Measurements from ENCODE around the gene ABTB2. TPM values are rescaled to one million over a fixed set of nuclear protein-coding genes. Genes with fewer than 3 reads are reported as not detected.

Gene ABTB2
- total and polyA plus RNA-seq, 9 of the 15 experiments (the other 6 are each of a cell fraction or from before 2014, with no cell fraction given): 0.03 to 0.18 (median 0.12) TPM; not detected in 2

- 0 out of 2 replicates have a peak, but pooled peaks have one; percentile 31 for TF ChIP-seq ZNF592 (IDR thresholded peaks at IDR 0.05)
These were observed 115.7 kb downstream of the ABTB2 start (continued) for GRCh38 chr11:34242037-34242625.

- no peaks in the 10 kb centered on the region for H3K9me3 ChIP-seq (replicated peaks; ENCODE audit: control insufficient read depth, insufficient read depth, low read depth, low read length)
- no peaks in the 10 kb centered on the region for H3K79me2 ChIP-seq (ENCODE audit: control insufficient read depth, insufficient read depth, low read length)
- no TSS peak for BruUV-seq (replicated peaks)
- peaks cover 32 to 36% of the 10 kb centered on the region in 2 experiments for H3K4me1 ChIP-seq (replicated peaks in 1 of 2; ENCODE audit: control insufficient read depth in 2 of 2, insufficient read depth in 2 of 2, low read length in 2 of 2)
- ATAC-seq (no peak), DNase-seq (ENCODE audit: extremely low read depth in 1 of 4, low spot score in 3 of 4) (no peak), FAIRE-seq (no peak)
- ChIA-PET CTCF (ENCODE audit: low intra/inter-chr PET ratio) (no interaction called here), POLR2A (interaction anchor here (0.5 to 0.7 kb wide), 3 partner anchors 13 to 531 kb away, joined by 3 to 5 read pairs (median 3); no protein-coding TSS in a partner anchor)
- no peak overlapping the region for H3K4me2 ChIP-seq (ENCODE audit: insufficient read depth, low read length)
- H3K9ac ChIP-seq (ENCODE audit: insufficient read depth in 1 of 2, low read depth in 2 of 2, low read length in 2 of 2): no peak overlapping the region
- no peaks in the 10 kb centered on the region; a peak in 1 of 5 replicates for H3K27me3 ChIP-seq (ENCODE audit: control insufficient read depth in 2 of 2, insufficient read depth in 2 of 2, low read length in 2 of 2)
- H2AFZ ChIP-seq (ENCODE audit: low read depth, low read length): no peak overlapping the region
- H3K9me1 ChIP-seq (ENCODE audit: control insufficient read depth, insufficient read depth, low read length): no peaks in the 10 kb centered on the region
- in situ Hi-C loops (cut with MboI) (no loop called here), intact Hi-C loops (cut with micrococcal nuclease) (no loop called here)
- no peaks in the 10 kb centered on the region for H3K36me3 ChIP-seq (ENCODE audit: control insufficient read depth, insufficient read depth, low read length)
- peaks cover 4% of the 10 kb centered on the region; the same call in 1 of the 2 replicates for H4K20me1 ChIP-seq (replicated peaks; ENCODE audit: control insufficient read depth, insufficient read depth, low read length)
- H3K4me3 ChIP-seq: no peak overlapping the region
- WGBS (ENCODE audit: insufficient coverage, low coverage, missing lambda C conversion rate): 68% methylated on average over 8 of the region's 8 CpGs
- no peak overlapping the region for H3K27ac ChIP-seq (ENCODE audit: extremely low read depth, low read depth, low read length)
- TF ChIP-seq ZNF239 (CRISPR knock-in tag; IDR thresholded peaks at IDR 0.05) (no peak), MAFK (IDR thresholded peaks at IDR 0.05; ENCODE audit: low read length) (no peak), E2F8 (IDR thresholded peaks at IDR 0.05; ENCODE audit: low read depth, partially characterized antibody) (no peak), KDM2B (CRISPR knock-in tag; IDR thresholded peaks at IDR 0.05) (no peak), ZNF133 (CRISPR knock-in tag; IDR thresholded peaks at IDR 0.05) (no peak), ATF4 (CRISPR knock-in tag; IDR thresholded peaks at IDR 0.05) (no peak), ZNF311 (CRISPR knock-in tag; IDR thresholded peaks at IDR 0.05) (no peak)
These were observed 117.7 kb downstream of the ABTB2 start for GRCh38 chr11:34240150-34240494.

Data from K562 (cell line).